Retina (tissue), 1 donor: ENCODE results near the gene CD44.
"Not testable (repeated sequence)": the region's sequence is repeated elsewhere in the genome, so short reads cannot be mapped to it uniquely, and the experiment has no call there.

Source experiments
- DNase-seq: peaks from one replicate; pipeline ENCODE4 v3.0.0-alpha.2; 2016

CD44 gene

DNA sequence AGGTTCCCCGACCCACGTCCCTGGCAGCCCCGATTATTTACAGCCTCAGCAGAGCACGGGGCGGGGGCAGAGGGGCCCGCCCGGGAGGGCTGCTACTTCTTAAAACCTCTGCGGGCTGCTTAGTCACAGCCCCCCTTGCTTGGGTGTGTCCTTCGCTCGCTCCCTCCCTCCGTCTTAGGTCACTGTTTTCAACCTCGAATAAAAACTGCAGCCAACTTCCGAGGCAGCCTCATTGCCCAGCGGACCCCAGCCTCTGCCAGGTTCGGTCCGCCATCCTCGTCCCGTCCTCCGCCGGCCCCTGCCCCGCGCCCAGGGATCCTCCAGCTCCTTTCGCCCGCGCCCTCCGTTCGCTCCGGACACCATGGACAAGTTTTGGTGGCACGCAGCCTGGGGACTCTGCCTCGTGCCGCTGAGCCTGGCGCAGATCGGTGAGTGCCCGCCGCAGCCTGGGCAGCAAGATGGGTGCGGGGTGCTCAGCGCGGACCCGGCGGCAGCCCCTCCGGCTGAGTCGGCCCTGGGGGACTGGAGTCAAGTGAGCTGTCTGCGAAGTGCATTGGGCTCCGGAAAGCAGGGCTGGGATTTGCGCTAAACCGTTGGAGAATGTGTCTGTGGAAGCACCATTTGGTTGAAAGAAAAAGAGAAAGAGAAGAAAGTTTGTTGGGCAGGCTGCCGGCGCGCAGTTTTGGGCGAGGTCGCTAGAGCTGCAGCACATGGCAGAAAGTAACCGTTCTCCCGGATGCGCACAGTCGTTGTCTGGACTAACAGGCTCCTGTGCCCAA lies at the start of gene CD44:
CD44 (plus strand) TSS at position 229 of the 779 bp plus-strand sequence; CDS start at position 362, 133 bp downstream.
- peak; percentile 81 for DNase-seq

DNA sequence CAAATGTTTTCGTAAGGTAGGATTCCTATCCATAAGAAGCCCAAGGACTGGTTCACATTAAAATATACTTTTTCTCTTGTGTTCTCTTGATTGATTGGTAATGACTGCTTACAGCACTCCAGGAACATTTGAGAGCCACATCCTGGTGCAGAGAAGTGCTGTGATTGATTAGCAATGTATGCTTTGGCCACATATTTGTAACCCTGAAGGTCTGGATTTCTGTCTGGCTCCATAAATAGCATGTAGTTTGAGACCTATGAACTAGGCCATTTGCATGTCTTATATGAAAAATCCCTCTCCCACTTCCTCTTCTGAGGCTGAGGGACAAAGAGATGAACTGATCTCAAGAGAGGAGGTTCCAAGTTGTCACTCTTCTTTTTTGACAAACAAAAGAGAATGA lies 49.3 kb upstream of the CD44 start:
- DNase-seq, result no peak

DNA sequence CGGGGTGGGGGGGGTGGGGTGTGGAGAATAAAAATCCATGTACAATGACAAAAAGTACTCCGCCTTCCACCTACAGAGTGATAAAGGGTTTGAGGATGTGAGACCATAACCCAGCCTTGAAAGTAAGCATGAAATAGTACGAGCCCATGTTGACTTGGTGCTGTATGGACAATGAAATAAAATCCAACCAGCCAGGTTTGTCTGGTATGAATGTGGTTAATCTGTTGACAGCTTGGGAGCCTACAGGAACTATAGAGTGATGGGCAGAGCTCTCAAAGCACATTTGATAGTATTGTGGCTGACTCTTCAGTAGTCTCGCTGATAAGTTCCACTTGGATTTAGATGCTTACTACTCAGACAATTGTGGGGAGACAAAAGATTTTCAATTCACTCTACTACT lies 48.8 kb upstream of the CD44 start:
- DNase-seq, result no peak

DNA sequence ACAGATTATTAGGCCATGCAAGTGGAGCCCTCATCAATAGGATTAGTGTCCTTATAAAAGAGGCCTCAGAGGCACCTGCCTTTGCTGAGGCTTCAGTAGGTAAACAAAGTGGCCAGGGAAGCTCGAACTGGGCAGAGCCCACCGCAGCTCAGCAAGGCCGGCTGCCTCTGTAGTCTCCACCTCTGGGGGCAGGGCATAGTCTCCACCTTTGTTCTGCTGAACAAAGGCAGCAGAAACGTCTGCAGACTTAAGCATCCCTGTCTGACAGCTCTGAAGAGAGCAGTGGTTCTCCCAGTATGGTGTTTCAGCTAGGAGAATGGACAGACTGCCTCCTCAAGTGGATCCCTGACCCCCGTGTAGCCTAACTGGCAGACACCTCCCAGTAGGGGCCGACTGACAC lies 48.0 kb upstream of the CD44 start:
- not testable (repeated sequence) for DNase-seq

DNA sequence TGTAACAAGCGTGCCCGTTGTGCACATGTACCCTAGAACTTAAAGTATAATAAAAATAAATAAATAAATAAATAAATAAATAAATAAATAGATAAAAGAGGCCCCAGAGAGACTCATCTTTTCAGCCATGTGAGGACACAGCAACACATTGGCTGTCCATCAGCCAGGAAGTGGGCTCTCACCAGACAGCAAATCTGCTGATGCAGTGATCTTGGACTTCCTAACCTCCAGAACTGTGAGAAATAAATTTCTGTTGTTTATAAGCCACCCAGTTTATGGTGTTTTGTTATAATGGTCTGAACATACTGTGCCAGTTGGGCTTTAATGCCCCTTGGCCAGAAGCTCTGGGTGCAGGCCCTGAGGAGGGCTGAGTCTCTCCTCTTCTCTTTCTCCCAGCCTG lies 42.2 kb upstream of the CD44 start:
- no peak for DNase-seq

DNA sequence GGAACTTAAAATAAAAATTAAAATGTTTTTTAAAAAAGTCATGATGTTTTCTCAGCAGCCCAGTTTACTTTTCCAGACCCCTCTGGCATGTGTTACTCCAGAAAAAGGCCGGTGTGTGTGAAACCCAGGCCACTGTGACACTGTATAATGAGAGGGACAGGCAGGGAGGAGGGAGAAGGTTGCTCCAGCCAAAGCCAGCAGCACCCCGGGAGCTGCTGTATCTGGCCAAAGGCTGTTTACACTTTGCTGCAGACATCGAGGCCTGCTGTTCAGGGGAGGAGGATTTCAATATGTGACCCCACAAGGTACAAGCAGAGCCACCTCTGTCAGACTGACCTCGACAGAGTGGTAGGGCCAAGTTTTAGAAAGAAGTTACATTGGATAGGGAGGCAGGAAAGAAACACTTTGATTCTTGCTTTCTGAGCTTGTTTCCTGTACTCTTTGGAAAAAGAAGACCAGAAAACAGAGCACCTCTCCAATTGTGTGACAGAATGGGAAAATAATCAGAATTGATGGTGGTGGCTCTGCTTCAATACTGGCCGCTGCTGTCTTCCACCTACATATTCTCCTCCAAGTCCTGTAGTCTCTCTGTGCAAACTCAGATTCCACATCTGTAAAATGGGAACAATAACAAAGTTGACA lies 41.0 kb upstream of the CD44 start:
- DNase-seq, result no peak

DNA sequence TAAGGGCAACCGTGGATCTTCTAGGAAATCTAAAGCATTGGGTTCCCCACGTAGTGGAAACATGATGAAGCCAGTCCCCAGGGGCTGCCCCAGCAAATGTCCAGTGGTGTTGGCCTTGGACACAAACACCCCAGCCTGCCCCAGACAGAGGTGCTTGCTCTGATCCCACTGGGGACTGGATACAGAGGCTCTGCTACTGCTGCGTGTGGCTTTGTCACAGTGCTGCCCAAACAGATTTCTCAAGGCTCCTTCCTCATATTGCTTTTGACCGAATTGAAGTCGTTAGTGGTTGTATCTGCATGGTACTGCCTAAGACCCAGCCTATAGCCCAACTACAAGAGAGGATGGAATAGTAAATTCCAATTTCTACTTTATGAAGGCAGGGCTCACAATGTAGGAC lies 40.1 kb upstream of the CD44 start:
- no peak for DNase-seq

DNA sequence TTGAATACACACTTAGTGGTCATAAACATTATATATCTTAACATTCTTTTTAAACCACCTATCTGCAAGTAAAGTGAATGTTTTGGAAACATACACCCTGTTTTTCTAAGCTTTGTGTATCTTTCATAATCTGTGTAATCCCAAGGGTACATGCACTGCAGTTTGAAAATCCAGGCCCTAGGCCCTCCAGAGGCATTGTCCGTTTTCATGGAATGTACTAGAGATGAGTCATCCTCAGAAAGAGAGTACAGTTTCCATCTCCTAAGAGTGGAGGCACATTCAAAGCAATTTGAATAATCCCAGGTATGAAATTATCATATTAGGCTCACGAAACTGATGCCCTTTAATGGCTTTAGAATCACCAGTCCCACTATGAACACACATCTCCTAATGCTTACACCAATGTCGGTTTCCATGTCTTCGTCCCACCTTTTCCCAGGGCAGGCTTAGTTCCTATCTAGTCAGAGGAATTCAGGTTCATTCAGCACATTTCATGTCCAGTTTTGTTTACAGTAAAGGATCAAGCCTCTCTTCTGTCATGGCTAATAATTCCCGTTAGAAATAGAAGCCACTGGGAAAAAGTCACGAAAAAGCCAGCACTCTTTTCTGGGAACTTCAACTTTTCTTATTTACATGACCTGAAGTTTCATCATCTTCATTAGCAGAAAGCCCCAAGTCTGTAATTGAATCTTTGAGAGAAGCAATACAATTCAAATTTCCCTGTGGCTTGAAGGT lies 39.5 kb upstream of the CD44 start:
- DNase-seq, result no peak

DNA sequence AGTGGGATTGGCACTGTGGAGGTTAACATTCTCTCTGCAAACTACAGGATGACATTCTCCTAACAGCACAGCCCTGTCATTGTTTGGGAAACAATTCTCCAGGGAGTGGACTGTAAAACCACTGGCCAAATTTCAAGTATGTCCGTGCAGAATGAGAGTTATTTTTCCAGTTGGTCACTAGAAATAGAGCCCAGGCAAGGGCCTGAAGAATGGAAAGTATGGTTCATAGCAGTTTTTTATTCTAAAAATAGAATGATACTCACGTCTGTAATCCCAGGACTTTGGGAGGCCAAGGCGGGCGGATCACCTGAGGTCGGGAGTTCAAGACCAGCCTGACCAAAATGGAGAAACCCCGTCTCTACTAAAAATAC lies 39.0 kb upstream of the CD44 start:
- DNase-seq, result no peak

DNA sequence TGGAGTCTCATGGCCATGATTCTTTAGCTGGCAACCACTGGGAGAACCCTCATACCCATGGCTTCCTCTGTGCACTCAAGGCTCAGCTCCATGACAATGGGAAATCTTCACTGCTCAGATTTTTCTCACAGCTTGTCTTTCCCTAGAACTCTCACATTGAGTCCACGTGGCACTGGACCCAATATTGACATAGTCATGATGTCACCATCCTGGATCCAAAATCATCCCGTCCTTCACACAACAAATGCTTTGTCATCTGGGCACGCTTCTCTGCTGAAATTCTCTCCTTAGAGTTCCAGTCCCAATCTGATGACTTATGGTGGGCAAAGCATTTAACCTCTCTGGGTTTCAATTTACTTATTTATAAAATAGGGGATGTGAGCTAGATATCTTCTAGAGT lies 37.7 kb upstream of the CD44 start:
- DNase-seq, result no peak

DNA sequence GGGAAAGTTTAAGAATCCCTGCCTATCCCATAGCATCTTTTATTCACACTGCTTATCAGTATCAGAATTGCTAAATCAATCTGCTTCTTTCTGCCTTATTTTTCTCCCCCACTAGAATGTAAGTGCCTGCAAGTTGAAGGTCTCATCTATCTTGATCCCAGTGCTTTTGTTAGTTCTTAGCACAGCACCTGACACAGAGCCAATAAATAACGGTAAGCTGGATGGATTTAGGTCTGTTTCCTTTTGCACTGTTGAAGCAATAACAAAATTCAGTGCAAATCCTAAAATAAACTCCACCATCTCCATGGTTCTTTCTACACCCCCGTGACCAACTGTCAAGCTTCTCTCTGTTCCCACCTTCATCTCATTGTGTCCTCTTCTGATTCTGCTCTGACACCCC lies 36.7 kb upstream of the CD44 start:
- DNase-seq, result no peak

DNA sequence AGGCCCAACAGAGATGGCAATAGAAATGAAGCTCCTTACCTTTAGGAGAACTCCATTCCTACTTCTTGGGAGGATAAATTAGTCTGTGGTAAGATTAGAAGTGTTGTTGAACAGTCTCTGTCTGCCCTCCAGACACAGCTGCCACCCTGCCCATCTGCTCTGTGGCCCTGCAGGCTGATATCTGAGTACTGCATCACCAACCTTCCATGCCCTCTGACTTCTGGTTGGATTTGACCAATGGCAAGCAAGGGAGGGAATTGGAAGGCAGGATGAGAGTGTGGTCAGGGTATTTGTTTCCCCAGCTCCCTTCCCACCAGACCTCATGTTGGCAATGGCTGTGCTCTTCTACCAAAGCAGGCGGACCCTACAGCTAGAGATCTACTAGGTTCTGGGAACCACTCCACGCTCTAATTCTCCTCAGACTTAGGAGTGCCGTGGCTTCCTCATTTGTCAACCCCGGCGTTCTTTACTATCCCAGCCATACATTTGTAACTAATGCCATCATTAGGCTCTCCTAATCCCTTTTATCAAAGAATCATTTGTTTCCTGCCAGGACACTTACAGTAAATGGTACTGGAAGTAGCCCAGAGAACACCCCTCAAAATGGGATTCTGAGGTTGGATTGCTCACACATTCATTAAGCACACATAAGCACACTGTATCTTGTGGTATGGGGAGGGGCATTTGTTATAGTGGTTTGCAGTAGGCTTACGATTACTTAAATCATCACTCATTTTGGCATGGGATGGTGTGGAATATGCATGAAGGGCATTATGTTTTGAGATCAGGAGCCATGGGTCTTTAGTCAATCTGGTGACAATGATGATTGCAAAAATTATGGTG lies 35.4 kb upstream of the CD44 start:
- DNase-seq, result no peak

DNA sequence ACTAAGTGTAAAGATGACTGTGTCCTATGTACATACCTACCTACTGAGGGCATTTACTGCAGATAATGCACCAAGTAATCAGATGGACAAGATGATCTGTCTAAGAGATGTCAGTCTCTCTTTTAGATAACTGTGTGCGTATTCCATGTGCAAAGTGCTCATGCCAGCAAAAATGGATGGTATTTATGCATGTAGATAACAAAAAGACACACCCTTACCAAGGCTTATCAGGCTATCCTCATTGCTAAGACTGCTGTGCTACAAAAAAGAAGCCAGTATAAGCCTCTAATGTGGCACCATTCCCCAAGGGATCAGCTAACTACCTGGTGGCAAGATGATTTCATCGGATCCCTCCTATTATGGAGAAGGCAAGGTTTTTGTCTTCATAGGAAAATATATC lies 34.3 kb upstream of the CD44 start:
- no peak for DNase-seq

DNA sequence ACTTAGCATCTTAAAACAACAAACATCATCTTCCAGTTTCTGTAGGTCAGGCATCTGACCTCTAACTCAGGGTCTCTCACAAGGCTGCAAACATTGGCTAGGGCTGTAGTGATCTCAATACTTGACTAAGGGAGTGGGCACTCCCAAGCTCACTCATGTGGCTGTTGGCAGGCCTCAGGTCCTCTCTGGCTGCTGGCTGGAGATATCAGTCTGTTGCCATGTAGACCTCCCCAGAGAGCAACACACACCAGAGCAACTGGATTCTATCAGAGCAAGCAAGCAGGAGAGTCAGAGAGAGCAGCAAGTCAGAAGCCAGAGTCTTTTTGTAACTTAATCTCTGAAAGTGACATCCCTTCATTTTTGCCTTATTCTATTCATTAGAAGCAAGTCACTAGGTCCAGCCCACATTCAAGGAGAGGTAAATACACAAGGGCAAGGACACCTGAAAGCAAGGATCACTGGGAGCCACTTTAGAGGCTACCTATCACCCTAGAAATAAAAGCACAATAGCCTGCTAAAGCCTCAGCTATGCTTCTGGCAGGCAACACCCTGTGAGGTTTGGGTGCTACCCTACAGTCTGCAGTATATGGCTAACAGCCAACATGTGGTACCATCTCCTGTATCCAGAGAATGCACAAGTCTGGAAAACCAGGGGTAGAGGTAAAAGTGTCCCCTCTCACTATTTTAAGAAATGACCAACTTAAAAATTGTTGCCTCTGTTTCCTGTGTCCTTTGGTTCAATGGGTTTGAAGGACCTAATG lies 33.5 kb upstream of the CD44 start:
- DNase-seq, result no peak

DNA sequence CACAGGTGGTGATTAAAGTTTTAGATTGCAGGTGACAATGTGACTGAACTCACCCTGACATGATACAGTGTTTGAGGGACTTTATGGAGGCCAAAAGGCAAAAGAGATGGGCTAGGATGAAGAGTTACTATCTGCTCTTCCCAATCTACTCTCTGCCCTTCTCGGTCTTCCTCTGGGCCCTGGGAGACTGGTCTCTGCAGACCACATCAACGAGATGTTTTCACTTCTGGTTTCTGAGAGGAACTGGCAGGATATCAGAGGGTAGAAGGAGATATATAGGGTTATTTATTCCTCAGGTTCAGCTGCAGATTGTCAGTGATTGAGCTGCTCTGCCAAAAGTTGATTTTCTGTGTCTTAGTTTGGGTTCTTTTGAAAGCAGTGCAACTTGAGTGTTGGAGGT lies 32.4 kb upstream of the CD44 start:
- no peak for DNase-seq

DNA sequence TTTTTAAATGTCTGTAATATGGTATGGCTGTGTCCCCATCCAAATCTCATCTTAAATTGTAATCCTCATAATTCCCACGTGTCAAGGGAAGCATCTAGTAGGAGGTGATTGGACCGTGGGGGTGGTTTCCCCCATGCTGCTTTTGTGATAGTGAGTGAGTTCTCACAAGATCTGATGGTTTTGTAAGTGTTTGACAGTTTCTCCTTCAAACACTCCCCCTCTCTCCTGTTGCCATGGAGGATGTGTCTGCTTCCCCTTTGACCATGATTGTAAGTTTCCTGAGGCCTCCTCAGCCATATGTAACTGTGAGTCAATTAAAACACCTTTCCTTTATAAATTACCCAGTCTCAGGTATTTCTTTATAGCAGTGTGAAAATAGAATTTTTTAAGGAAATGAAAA lies 31.1 kb upstream of the CD44 start:
- DNase-seq, result no peak

DNA sequence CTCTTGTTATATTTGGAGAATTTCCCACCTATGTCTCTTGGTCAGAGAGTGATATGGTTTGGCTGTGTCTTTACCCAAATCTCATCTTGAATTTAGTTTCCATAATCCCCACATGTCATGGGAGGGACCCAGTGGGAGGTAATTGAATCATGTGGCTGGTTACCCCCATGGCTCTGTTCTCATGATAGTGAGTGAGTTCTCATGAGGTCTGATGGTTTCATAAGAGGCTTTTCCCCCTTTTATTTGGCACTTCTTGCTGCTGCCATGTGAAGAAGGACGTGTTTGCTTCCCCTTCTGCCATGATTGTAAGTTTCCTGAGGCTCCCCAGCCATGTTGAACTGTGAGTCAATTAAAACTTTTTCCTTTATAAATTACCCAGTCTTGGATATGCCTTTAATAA lies 30.6 kb upstream of the CD44 start:
- not testable (repeated sequence) for DNase-seq

DNA sequence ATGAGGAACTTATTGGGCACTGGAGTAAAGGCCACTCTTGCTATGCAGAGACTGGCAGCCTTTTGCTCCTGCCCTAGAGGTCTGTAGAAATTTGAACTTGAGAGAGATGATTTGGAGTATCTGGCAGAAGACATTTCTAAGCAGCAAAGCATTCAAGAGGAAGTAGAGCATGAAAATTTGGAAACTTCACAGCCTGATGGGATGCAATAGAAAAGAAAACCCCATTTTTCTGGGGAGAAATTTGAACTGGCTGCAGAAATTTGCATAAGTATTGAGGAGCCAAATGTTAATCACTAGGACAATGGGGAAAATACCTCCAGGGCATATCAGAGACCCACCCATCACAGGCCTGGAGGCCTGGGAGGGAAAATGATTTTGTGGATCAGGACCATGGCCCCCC lies 29.9 kb upstream of the CD44 start:
- DNase-seq, result no peak

DNA sequence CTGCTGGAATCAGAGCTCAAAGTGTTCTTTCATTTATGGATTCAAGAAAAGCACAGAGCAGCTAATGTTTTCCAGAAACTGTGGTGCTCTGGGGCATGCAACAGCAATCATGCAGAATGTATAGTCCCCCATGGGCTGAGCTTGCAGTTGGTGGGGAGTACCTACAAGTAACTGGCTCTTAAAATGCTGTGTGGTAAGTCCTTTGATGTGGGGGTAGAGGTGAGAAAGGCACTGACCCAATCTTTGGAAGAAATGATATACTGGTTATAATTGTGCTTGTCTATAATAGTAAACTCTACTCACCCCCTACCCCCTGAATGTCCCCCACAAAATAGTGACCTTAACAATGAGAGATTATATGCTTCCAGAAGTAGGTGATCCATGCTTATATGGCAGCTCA lies 29.1 kb upstream of the CD44 start:
- DNase-seq, result no peak

DNA sequence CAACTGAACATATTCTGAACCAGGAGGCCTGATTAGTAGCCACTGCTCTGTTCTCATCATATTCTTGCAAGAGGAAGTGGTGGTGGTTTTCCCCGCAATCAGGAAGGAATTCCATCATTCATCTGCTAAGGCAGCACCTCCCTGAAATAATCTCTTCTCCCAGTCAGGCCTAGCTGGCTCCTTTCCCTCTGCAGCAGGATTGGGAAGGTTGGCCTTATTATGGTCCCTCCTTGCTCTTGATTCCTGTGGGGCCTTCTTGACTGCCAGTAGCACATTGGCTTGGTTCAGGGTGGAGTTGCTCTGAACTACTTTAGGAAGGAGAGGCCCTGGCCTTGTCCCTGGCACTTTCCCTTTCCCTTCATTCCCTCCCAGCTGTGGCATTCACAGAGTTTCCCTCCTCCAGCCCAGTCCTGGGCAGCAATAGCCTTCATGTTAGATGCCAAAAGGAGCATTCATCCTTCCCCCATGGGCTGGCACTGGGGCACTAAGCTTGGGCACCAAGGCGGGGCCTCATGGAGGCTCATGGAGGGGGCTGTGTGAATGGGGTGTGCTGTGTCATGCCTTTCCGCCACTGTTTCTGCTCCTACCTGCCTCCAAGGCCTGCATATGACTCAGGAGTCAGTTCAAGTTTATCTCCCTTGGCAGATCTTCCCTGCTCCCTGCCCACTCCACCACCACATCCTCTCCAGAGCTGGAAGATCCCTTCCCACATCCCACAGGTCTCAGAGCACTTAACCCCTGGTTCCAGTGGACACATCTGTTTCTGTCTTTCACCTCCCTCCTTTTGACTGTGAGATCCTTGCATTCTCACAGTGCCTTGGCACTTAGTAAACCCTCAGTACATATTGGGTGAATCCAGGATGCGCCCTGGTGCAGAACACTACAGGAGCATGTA lies 27.6 kb upstream of the CD44 start:
- no peak for DNase-seq
